ENCODE measurements around the gene NDST1. TPM values are rescaled to one million over a fixed set of nuclear protein-coding genes. Genes with fewer than 3 reads are reported as not detected.
A peak's percentile ranks its signal among the peaks of the same experiment; 100 is the strongest.

Gene NDST1
- total and polyA plus RNA-seq, 2 of the 8 experiments (the other 6 are each of a cell fraction or from before 2014, with no cell fraction given): 27.0 to 72.0 TPM

GRCh38 chr5:150539206-150539605 lies 31.3 kb downstream of the NDST1 start:
- H2BK12ac ChIP-seq (ENCODE audit: low read depth, low read length): no peak overlapping the region
- no peaks in the 10 kb centered on the region for H3K23me2 ChIP-seq (ENCODE audit: low read depth, low read length)
- H3K79me1 ChIP-seq (ENCODE audit: low read depth, low read length): no peaks in the 10 kb centered on the region
- H3K56ac ChIP-seq (replicated peaks; ENCODE audit: insufficient read length, low read depth, low read length): no peak overlapping the region
- no peak overlapping the region for H4K5ac ChIP-seq (ENCODE audit: insufficient read length, low read depth, low read length)
- peaks cover 0 to 3% (median 0%) of the 10 kb centered on the region in 4 experiments; a peak in 2 of 7 replicates for H3K4me1 ChIP-seq (replicated peaks in 1 of 4; ENCODE audit: control insufficient read depth in 3 of 4, insufficient read depth in 4 of 4, low read length in 3 of 4)
- H3K4me3 ChIP-seq (ENCODE audit: extremely low read depth in 1 of 4, insufficient read depth in 2 of 4, low read depth in 3 of 4, low read length in 4 of 4): no peak overlapping the region
- H3K9me3 ChIP-seq (ENCODE audit: insufficient read depth in 2 of 2, low read depth in 1 of 2, low read length in 1 of 2): no peaks in the 10 kb centered on the region
- no peak overlapping the region for H3K27ac ChIP-seq (ENCODE audit: low read depth, low read length)
- 94% methylated on average over 9 of the region's 9 CpGs; no CpG with 5 or more reads in 1 of the 2 experiments for WGBS, 2 experiments (ENCODE audit: extremely low coverage in 1 of 2, insufficient coverage in 1 of 2, insufficient read length in 1 of 2, insufficient replicate concordance in 2 of 2, low coverage in 1 of 2, low lambda C conversion rate in 2 of 2, missing lambda C conversion rate in 1 of 2)
- H4K20me1 ChIP-seq (replicated peaks in 1 of 2; ENCODE audit: control insufficient read depth in 1 of 2, insufficient read depth in 2 of 2, low read length in 2 of 2): peaks cover 1 to 6% of the 10 kb centered on the region in 2 experiments
- no peak overlapping the region for H3K4me2 ChIP-seq (ENCODE audit: insufficient read depth in 1 of 2, low read depth in 2 of 2, low read length in 2 of 2)
- DNase-seq (ENCODE audit: low read depth in 1 of 2, low spot score in 2 of 2) (no peak), FAIRE-seq (no peak)
- H2AFZ ChIP-seq (ENCODE audit: low read length): no peak overlapping the region
- no peak overlapping the region for H2BK15ac ChIP-seq (ENCODE audit: low read length)
- H4K8ac ChIP-seq (ENCODE audit: extremely low read depth, insufficient read depth, low read length): peak overlapping the region; percentile 71
- no peaks in the 10 kb centered on the region for H3K27me3 ChIP-seq (replicated peaks in 1 of 4; ENCODE audit: control insufficient read depth in 3 of 4, extremely low read depth in 1 of 4, insufficient read depth in 3 of 4, low read length in 3 of 4)
- peaks cover 14 to 60% (median 43%) of the 10 kb centered on the region in 4 experiments for H3K36me3 ChIP-seq (ENCODE audit: control insufficient read depth in 2 of 4, insufficient read depth in 4 of 4, low read length in 3 of 4)
- ChIA-PET POLR2A (ENCODE audit: partially characterized antibody) (interaction anchor here (0.6 to 1.5 kb wide), 7 partner anchors 12 to 90 kb away, joined by 3 to 5 read pairs (median 3); no protein-coding TSS in a partner anchor), CTCF (ENCODE audit: partially characterized antibody) (interaction anchor here (0.7 to 5.1 kb wide), 16 partner anchors 9 to 89 kb away, joined by 3 to 38 read pairs (median 4); partner anchors contain the start of gene RPS14)
- H3K9ac ChIP-seq (replicated peaks in 1 of 4; ENCODE audit: extremely low read depth in 1 of 4, low read depth in 3 of 4, low read length in 3 of 4): no peak overlapping the region
- H3K18ac ChIP-seq (ENCODE audit: extremely low read depth, low read length): no peak overlapping the region
- no peak overlapping the region for H2BK5ac ChIP-seq (ENCODE audit: low read depth, low read length)
- no peak overlapping the region for H2BK120ac ChIP-seq (replicated peaks; ENCODE audit: low read depth, low read length)
- no peak for TF ChIP-seq POLR2A (IDR thresholded peaks at IDR 0.05; ENCODE audit: control extremely low read depth in 1 of 2, low read depth in 2 of 2, low read length in 2 of 2)
- TF ChIP-seq KDM4A (IDR thresholded peaks at IDR 0.05; ENCODE audit: low read depth, low read length, severe bottlenecking): no peak
- no peak for TF ChIP-seq CBX8 (IDR thresholded peaks at IDR 0.05; ENCODE audit: borderline replicate concordance, low read depth, low read length)
- no peak for TF ChIP-seq SIX5 (IDR thresholded peaks at IDR 0.05; ENCODE audit: low read depth, low read length)
- TF ChIP-seq YY1 (IDR thresholded peaks at IDR 0.05; ENCODE audit: low read depth, low read length): no peak
- no peak for TF ChIP-seq RNF2 (IDR thresholded peaks at IDR 0.05; ENCODE audit: borderline replicate concordance, low read depth, low read length, missing control alignments, poor library complexity, severe bottlenecking)
- no peak for TF ChIP-seq SRF (IDR thresholded peaks at IDR 0.05; ENCODE audit: low read depth, low read length)
- H2AK5ac ChIP-seq (ENCODE audit: low read depth, low read length): no peak overlapping the region
- no peak overlapping the region for H2BK20ac ChIP-seq (ENCODE audit: low read length)
- H4K91ac ChIP-seq (replicated peaks; ENCODE audit: insufficient read length, low read length): no peak overlapping the region
- H3K79me2 ChIP-seq (ENCODE audit: control insufficient read depth in 1 of 2, insufficient read depth in 2 of 2, low read length in 2 of 2): no peaks in the 10 kb centered on the region
- H3K23ac ChIP-seq (ENCODE audit: insufficient read length): no peak overlapping the region
- no peak overlapping the region for H3K4ac ChIP-seq (replicated peaks; ENCODE audit: insufficient read length, low read depth, low read length)
- no peak overlapping the region for H3K14ac ChIP-seq (ENCODE audit: insufficient read length)
